Gastroesophageal sphincter (tissue), 3 donors: ENCODE measurements around the gene CD300LG.

Source experiments
- POLR2AphosphoS5 ChIP-seq: sonication (generic); formaldehyde crosslinking; IDR thresholded peaks from one replicate; pipeline ENCODE4 v1.6.1; 2017; ENCODE audit warnings: antibody characterized with exemption
- TF ChIP-seq, protein P1 (sequence below), 4 experiments: fragments of 200-600 bp in 2 of 4; fragments of 450-650 bp in 2 of 4; sonication (generic) in 1 of 4; IDR thresholded peaks; one replicate each; pipeline ENCODE4 v1.5.1; 2017 to 2019; ENCODE audit warnings: antibody characterized with exemption in 4 of 4, mild to moderate bottlenecking in 2 of 4, moderate library complexity in 2 of 4

DNA sequence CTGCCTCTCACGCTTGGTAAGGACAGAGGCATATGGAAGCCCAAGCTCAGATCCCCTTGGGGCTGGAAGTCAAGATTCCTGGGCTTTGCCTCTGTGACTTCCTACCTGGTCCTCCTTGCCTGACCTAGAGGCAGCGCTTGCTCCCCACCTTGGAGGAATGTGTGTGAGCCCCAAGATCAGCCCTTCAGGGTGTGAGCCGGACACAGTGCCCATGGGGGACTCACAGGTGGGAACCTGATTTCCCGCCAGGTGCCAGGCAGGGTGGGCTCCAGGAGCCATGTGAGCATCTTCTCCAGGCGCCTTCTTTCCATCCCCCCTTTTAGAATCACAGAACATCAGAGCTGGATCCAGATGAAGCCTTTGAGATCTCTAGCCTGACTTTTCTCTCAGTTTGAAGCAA lies 10.2 kb downstream of the CD300LG start:
- no peak for TF ChIP-seq POLR2AphosphoS5
- TF ChIP-seq, protein P1, sequence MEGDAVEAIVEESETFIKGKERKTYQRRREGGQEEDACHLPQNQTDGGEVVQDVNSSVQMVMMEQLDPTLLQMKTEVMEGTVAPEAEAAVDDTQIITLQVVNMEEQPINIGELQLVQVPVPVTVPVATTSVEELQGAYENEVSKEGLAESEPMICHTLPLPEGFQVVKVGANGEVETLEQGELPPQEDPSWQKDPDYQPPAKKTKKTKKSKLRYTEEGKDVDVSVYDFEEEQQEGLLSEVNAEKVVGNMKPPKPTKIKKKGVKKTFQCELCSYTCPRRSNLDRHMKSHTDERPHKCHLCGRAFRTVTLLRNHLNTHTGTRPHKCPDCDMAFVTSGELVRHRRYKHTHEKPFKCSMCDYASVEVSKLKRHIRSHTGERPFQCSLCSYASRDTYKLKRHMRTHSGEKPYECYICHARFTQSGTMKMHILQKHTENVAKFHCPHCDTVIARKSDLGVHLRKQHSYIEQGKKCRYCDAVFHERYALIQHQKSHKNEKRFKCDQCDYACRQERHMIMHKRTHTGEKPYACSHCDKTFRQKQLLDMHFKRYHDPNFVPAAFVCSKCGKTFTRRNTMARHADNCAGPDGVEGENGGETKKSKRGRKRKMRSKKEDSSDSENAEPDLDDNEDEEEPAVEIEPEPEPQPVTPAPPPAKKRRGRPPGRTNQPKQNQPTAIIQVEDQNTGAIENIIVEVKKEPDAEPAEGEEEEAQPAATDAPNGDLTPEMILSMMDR (IDR thresholded peaks at IDR 0.05), result no peak
